DND-41 (cell line): Measurements from ENCODE around the gene NBEA.

Experiments
- ATAC-seq: fragments of 200-7000 bp; cut with Tn5 transposase; 3 replicates; pipeline ENCODE4 v1.9.1; 2021; ENCODE audit warnings: low read depth; ENCODE audit not compliant: insufficient read depth
- DNase-seq: peaks from one replicate; pipeline ENCODE4 v3.0.0-alpha.2; 2020
- H2AFZ ChIP-seq: 2 replicates; pipeline ENCODE4 v1.6.0; 2012; ENCODE audit warnings: low read depth, low read length
- H3K27ac ChIP-seq: 2 replicates; pipeline ENCODE4 v1.5.1; 2012; ENCODE audit warnings: low read length, inconsistent platforms
- H3K27me3 ChIP-seq: fragments of 200-600 bp; sonication (generic); 2 replicates; pipeline ENCODE4 v1.6.0; 2012; ENCODE audit warnings: low read length, mild to moderate bottlenecking, inconsistent platforms; ENCODE audit not compliant: insufficient read depth, poor library complexity
- H3K36me3 ChIP-seq: 2 replicates; pipeline ENCODE4 v1.5.1; 2012; ENCODE audit warnings: low read length, inconsistent platforms; ENCODE audit not compliant: insufficient read depth
- H3K4me1 ChIP-seq: 2 replicates; pipeline ENCODE4 v1.5.1; 2012; ENCODE audit warnings: mild to moderate bottlenecking, low read length; ENCODE audit not compliant: insufficient read depth
- H3K4me2 ChIP-seq: 2 replicates; pipeline ENCODE4 v1.6.0; 2012; ENCODE audit warnings: mild to moderate bottlenecking, moderate library complexity, low read length, inconsistent platforms; ENCODE audit not compliant: insufficient read depth
- H3K4me3 ChIP-seq, 2 experiments: fragments of 200-600 bp in 1 of 2; shearing (Covaris generic) in 1 of 2; 2 replicates each; pipeline ENCODE4 v1.5.1; 2012 to 2016; ENCODE audit warnings: inconsistent platforms in 2 of 2, low read length in 2 of 2, mild to moderate bottlenecking in 2 of 2, low read depth in 1 of 2, moderate library complexity in 1 of 2
- H3K79me2 ChIP-seq: 2 replicates; pipeline ENCODE4 v1.6.0; 2012; ENCODE audit warnings: low read length, inconsistent platforms; ENCODE audit not compliant: insufficient read depth
- H3K9ac ChIP-seq: 2 replicates; pipeline ENCODE4 v1.6.0; 2012; ENCODE audit warnings: low read depth, mild to moderate bottlenecking, inconsistent platforms, low read length, moderate library complexity
- H3K9me3 ChIP-seq: 2 replicates; pipeline ENCODE4 v1.5.1; 2012; ENCODE audit warnings: low read length, moderate library complexity, mild to moderate bottlenecking, inconsistent platforms; ENCODE audit not compliant: insufficient read depth, severe bottlenecking
- H4K20me1 ChIP-seq: 2 replicates; pipeline ENCODE4 v1.6.0; 2012; ENCODE audit warnings: low read length; ENCODE audit not compliant: insufficient read depth
- EZH2 ChIP-seq: IDR thresholded peaks from 3 replicates; pipeline ENCODE4 v1.6.1; 2012; ENCODE audit warnings: borderline replicate concordance, low read depth, mild to moderate bottlenecking, moderate library complexity, low read length, inconsistent platforms; ENCODE audit not compliant: severe bottlenecking
- TF ChIP-seq, protein P1 (sequence below): IDR thresholded peaks from 2 replicates; pipeline ENCODE4 v1.5.1; 2012; ENCODE audit warnings: borderline replicate concordance, low read length, moderate library complexity, mild to moderate bottlenecking; ENCODE audit not compliant: poor library complexity, severe bottlenecking; ENCODE audit errors: extremely low read depth

Gene NBEA

DNA sequence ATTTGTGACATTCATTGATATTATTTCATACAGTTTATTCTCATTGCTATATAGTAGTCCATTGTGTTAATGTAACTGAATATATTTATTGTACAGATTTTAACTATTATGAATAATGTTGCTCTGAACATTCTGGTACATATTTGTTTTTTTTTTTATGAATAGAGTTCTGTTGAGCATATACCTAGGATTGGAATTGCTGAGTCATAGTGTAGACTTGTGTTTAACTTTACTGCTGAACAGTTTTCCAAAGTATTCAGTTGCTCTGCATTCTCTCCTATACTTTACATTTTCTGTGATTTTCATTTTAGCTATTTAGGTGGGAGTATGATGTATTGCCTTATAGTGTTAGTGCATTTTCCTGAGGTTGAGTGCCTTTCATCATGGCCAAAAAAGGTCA lies 436.9 kb downstream of the NBEA start:
- no peaks in the 10 kb centered on the region for H4K20me1 ChIP-seq
- H3K27me3 ChIP-seq, result no peaks in the 10 kb centered on the region
- H2AFZ ChIP-seq, result no peak overlapping the region
- no peak for ATAC-seq
- DNase-seq, result no peak
- no peaks in the 10 kb centered on the region for H3K36me3 ChIP-seq
- no peak for TF ChIP-seq EZH2
- TF ChIP-seq, protein P1, sequence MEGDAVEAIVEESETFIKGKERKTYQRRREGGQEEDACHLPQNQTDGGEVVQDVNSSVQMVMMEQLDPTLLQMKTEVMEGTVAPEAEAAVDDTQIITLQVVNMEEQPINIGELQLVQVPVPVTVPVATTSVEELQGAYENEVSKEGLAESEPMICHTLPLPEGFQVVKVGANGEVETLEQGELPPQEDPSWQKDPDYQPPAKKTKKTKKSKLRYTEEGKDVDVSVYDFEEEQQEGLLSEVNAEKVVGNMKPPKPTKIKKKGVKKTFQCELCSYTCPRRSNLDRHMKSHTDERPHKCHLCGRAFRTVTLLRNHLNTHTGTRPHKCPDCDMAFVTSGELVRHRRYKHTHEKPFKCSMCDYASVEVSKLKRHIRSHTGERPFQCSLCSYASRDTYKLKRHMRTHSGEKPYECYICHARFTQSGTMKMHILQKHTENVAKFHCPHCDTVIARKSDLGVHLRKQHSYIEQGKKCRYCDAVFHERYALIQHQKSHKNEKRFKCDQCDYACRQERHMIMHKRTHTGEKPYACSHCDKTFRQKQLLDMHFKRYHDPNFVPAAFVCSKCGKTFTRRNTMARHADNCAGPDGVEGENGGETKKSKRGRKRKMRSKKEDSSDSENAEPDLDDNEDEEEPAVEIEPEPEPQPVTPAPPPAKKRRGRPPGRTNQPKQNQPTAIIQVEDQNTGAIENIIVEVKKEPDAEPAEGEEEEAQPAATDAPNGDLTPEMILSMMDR, result no peak
- no peak overlapping the region for H3K27ac ChIP-seq
- H3K4me3 ChIP-seq, result no peak overlapping the region
- no peak overlapping the region for H3K9ac ChIP-seq
- H3K79me2 ChIP-seq, result no peaks in the 10 kb centered on the region
- H3K4me2 ChIP-seq, result no peak overlapping the region
- no peaks in the 10 kb centered on the region for H3K4me1 ChIP-seq
- H3K9me3 ChIP-seq, result no peaks in the 10 kb centered on the region

DNA sequence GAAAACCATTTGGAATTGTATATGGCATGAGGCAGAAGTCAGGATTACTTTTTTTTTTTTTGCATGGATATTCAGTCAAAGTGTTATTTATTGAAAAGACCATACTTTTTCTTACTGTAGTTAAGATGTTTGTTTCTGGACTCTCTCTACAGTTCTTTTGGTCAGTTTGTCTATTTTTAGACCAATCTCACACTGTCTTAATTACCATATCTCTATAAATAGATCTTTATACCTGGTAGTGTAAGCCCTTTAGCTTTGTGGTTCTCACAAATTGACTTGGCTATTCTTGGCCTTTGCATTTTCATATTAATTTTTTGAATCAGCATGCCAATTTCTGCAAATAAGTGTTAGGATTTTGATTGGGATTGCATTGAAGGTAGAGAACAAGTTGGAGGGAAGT lies 437.6 kb downstream of the NBEA start:
- no peaks in the 10 kb centered on the region for H3K4me1 ChIP-seq
- no peak overlapping the region for H2AFZ ChIP-seq
- ATAC-seq (no peak), DNase-seq (no peak)
- TF ChIP-seq EZH2, result no peak
- H3K79me2 ChIP-seq, result no peaks in the 10 kb centered on the region
- no peaks in the 10 kb centered on the region for H4K20me1 ChIP-seq
- no peak overlapping the region for H3K27ac ChIP-seq
- no peaks in the 10 kb centered on the region for H3K9me3 ChIP-seq
- H3K27me3 ChIP-seq, result no peaks in the 10 kb centered on the region
- no peak overlapping the region for H3K4me3 ChIP-seq
- no peaks in the 10 kb centered on the region for H3K36me3 ChIP-seq
- no peak overlapping the region for H3K9ac ChIP-seq
- no peak overlapping the region for H3K4me2 ChIP-seq

DNA sequence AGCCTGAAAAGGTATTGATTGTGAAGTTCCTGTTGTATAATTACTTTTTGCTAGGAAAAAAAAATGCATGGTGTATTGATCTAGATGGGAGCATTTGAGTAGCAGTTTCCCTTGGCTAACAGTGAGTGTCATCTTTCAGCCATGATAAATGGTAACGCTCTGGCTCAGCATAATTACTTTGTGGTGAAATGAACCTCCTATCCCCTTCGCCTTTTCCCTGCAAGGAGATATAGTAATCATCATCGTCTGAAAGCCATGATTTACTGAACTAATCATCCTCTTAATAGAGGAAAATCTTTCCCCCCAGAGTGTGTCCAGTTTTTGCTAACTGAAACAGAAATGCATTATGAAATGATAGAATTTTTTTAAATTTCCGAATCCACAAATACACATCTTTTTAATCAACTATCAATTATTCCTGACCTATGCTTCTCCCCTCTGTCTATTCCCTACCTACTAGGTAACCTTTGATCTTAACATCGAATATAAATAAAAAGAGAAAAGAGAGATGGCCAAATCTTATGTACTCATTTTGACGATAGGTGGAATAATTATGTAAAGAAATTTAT lies 445.7 kb downstream of the NBEA start:
- TF ChIP-seq, protein P1, result no peak
- no peak for TF ChIP-seq EZH2
- DNase-seq, result no peak
- no peak overlapping the region for H2AFZ ChIP-seq
- H3K4me3 ChIP-seq, result no peak overlapping the region
- H3K27me3 ChIP-seq, result no peaks in the 10 kb centered on the region
- H3K4me1 ChIP-seq, result no peaks in the 10 kb centered on the region
- H3K9ac ChIP-seq, result no peak overlapping the region
- no peaks in the 10 kb centered on the region for H3K79me2 ChIP-seq
- H3K36me3 ChIP-seq, result no peaks in the 10 kb centered on the region
- no peak overlapping the region for H3K27ac ChIP-seq
- no peak for ATAC-seq
- H3K4me2 ChIP-seq, result no peak overlapping the region
- no peaks in the 10 kb centered on the region for H4K20me1 ChIP-seq
- H3K9me3 ChIP-seq, result no peaks in the 10 kb centered on the region

DNA sequence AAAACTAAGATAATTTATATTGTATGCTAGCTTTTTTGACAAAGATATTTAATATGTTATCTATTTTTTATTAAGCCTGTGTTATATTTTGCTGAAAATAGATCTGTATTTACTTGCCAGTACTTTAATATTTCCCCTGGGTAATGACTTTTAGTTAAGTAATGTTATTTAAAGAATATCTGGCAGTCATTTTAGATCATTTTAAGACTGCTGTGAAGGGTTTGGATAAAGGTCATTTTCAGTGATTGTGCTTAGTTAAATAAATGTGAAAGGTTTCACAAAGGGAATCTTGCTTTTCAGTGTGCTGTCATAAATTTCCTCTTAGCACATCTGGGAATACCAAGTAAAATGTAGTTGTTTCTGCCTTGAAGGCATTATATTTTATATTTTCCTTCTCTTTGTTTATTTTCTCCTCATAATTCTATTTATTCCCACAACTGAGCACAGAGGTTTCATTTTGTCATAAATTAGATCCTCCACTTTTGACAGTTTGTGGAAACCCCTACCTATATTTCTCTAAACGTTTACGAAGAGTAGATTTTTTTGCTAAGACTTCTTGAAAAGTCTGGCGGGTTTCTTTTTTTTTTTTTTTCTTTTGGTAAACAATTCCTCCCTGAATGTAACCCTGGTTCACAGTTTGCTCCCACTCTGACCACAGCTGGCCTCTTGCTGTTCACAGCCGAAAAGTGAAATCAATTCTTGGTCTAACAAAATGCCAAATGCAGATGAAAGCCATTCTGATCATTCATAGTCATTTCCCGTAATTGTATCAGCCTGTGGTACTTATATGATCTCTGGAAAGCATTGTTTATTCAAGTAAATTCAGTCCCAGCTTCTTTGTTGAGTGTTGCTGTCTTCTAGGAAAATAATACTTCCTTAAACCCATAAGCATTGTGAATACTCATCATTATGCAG lies 446.6 kb downstream of the NBEA start:
- Histone ChIP-seq H2AFZ (no peak overlapping the region), H3K4me1 (no peaks in the 10 kb centered on the region), H3K4me2 (no peak overlapping the region), H3K9me3 (no peaks in the 10 kb centered on the region), H3K27me3 (no peaks in the 10 kb centered on the region), H3K4me3 (no peak overlapping the region), H4K20me1 (no peaks in the 10 kb centered on the region), H3K36me3 (no peaks in the 10 kb centered on the region), H3K9ac (no peak overlapping the region), H3K79me2 (no peaks in the 10 kb centered on the region), H3K27ac (no peak overlapping the region)
- TF ChIP-seq EZH2, result no peak
- TF ChIP-seq, protein P1, result no peak
- no peak for ATAC-seq
- DNase-seq, result no peak
